ENCODE measurements around the gene AGBL1. TPM values are rescaled to one million over a fixed set of nuclear protein-coding genes. Genes with fewer than 3 reads are reported as not detected.

AGBL1 gene
- total RNA-seq, 1 donor from 2014 or later = not detected

DNA sequence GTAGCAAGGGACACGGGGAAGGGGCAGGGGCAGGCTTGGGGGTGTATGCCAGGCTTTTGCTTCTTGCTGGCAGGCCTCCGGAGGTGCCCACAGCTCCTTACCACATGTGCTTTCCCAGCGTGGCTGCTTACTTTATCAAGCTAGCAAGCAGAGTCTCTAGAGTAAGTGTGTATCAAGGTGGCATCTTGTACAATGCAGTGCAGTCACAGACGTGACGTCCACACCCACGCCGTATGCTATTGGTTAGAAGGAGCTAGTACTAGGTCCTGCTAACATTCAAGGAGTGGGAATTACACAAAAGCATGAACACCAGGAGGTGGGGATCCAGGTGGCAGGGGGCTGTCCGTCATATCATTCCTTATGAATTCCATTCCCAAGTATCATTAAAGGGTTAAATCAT, 15.3 kb upstream of the AGBL1 start:
- TF ChIP-seq CTCF (IDR thresholded peaks at IDR 0.05; ENCODE audit: borderline replicate concordance) = no peak
- intact Hi-C loops (cut with micrococcal nuclease) = no loop called here
- no peaks in the 10 kb centered on the region for H3K4me1 ChIP-seq
- H3K27ac ChIP-seq (replicated peaks) = no peak overlapping the region
- H3K9me3 ChIP-seq (replicated peaks) = peaks cover 17% of the 10 kb centered on the region
- H3K36me3 ChIP-seq = no peaks in the 10 kb centered on the region
- H3K27me3 ChIP-seq (ENCODE audit: low read depth) = peaks cover 50% of the 10 kb centered on the region
- no peak for DNase-seq
- H3K4me3 ChIP-seq = no peak overlapping the region

- Histone ChIP-seq H3K27ac (replicated peaks) (no peak overlapping the region), H3K4me1 (no peaks in the 10 kb centered on the region), H3K4me3 (no peak overlapping the region), H3K27me3 (ENCODE audit: low read depth) (peaks cover 34% of the 10 kb centered on the region), H3K9me3 (replicated peaks) (peaks cover 18% of the 10 kb centered on the region), H3K36me3 (no peaks in the 10 kb centered on the region)
- intact Hi-C loops (cut with micrococcal nuclease) = no loop called here
- DNase-seq = no peak
- TF ChIP-seq CTCF (IDR thresholded peaks at IDR 0.05; ENCODE audit: borderline replicate concordance) = no peak
These were observed 13.4 kb upstream of the AGBL1 start for GRCh38 chr15:86066174-86066834.

DNA sequence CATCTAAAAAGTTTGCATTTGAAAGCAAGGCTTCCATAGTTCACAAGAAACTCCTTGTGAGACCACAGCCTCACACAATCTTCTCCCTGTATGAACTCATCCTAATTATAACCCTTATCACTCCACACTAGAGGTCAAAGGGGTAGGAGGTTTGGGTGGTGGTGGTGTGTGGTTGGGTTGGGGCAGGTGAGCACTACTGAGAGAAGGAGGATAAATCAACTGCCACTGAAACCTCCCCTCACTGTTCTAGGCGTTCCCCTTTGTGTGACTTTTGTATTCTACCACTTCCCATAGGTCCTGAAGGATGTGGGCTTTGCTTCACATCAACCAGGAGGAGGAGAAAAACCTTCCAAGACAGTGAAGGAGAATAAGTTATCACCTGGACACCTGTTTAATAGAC, 6.4 kb upstream of the AGBL1 start:
- TF ChIP-seq CTCF (IDR thresholded peaks at IDR 0.05; ENCODE audit: borderline replicate concordance) = no peak
- Histone ChIP-seq H3K9me3 (replicated peaks) (peaks cover 9% of the 10 kb centered on the region), H3K27ac (replicated peaks) (no peak overlapping the region), H3K4me3 (no peak overlapping the region), H3K27me3 (ENCODE audit: low read depth) (peaks cover 50% of the 10 kb centered on the region), H3K4me1 (no peaks in the 10 kb centered on the region), H3K36me3 (no peaks in the 10 kb centered on the region)
- intact Hi-C loops (cut with micrococcal nuclease) = no loop called here
- no peak for DNase-seq

GRCh38 chr15:86076468-86076867, 3.2 kb upstream of the AGBL1 start:
- no peak for TF ChIP-seq CTCF (IDR thresholded peaks at IDR 0.05; ENCODE audit: borderline replicate concordance)
- Histone ChIP-seq H3K4me1 (no peaks in the 10 kb centered on the region), H3K9me3 (replicated peaks) (peaks cover 5% of the 10 kb centered on the region), H3K27me3 (ENCODE audit: low read depth) (peaks cover 82% of the 10 kb centered on the region), H3K4me3 (no peak overlapping the region), H3K27ac (replicated peaks) (no peak overlapping the region), H3K36me3 (no peaks in the 10 kb centered on the region)
- no peak for DNase-seq
- intact Hi-C loops (cut with micrococcal nuclease) = no loop called here

- Histone ChIP-seq H3K4me3 (no peak overlapping the region), H3K27me3 (ENCODE audit: low read depth) (peaks cover 88% of the 10 kb centered on the region), H3K9me3 (replicated peaks) (no peaks in the 10 kb centered on the region), H3K4me1 (no peaks in the 10 kb centered on the region), H3K36me3 (no peaks in the 10 kb centered on the region), H3K27ac (replicated peaks) (no peak overlapping the region)
- no peak for TF ChIP-seq CTCF (IDR thresholded peaks at IDR 0.05; ENCODE audit: borderline replicate concordance)
- intact Hi-C loops (cut with micrococcal nuclease) = no loop called here
- no peak for DNase-seq
These were observed 2.6 kb upstream of the AGBL1 start for GRCh38 chr15:86077070-86077469.

All from left ventricle myocardium inferior (tissue), 1 donor.